HCT116 (cell line): ENCODE results near the gene SARS2. TPM values are rescaled to one million over a fixed set of nuclear protein-coding genes. Genes with fewer than 3 reads are reported as not detected.

Source experiments
- ATAC-seq: fragments of 200-7000 bp; cut with Tn5 transposase; 2 replicates; pipeline ENCODE4 v1.9.1; 2020; ENCODE audit warnings: mild to moderate bottlenecking, moderate library complexity
- BruUV-seq: library from RNA; stranded (reverse); fragments of 400-500 nt; replicated peaks from 2 replicates; lab custom pipeline; 2021; lab: Mats Ljungman, UMichigan
- CTCF ChIA-PET: fragments of 300-600 bp; sonication (Branson Sonifier 250); formaldehyde crosslinking; loops from one replicate; lab custom pipeline; 2021; ENCODE audit warnings: antibody characterized with exemption; lab: Charles Lee
- POLR2A ChIA-PET: fragments of 300-600, 350-600 bp; sonication (Branson Sonifier 250); formaldehyde crosslinking; loops from one replicate; lab custom pipeline; 2021; ENCODE audit warnings: antibody characterized with exemption; lab: Charles Lee
- RAD21 ChIA-PET, 2 experiments: fragments of 300-600 bp; sonication (Branson Sonifier 250); formaldehyde crosslinking; loops; one replicate each; lab custom pipeline; 2023; ENCODE audit warnings: low total read pairs in 2 of 2; ENCODE audit not compliant: uncharacterized antibody in 2 of 2, unreplicated experiment in 2 of 2, low non-redundant PET in 1 of 2; lab: Charles Lee
- DNase-seq: peaks from one replicate; pipeline ENCODE4 v3.0.0-alpha.2; 2010; ENCODE audit warnings: low read depth, low spot score
- H2AFZ ChIP-seq: fragments of 200-600 bp; shearing (Covaris generic), sonication (generic); 2 replicates; pipeline ENCODE4 v1.6.1; 2017; ENCODE audit warnings: low read depth, mixed run types, mixed read lengths, antibody characterized with exemption, low read length; ENCODE audit not compliant: poor library complexity, severe bottlenecking
- H3K27ac ChIP-seq: 2 replicates; pipeline ENCODE4 v1.5.1; 2012; ENCODE audit warnings: low read depth, low read length
- H3K27me3 ChIP-seq: fragments of 200-600 bp; sonication (generic); 2 replicates; pipeline ENCODE4 v1.6.1; 2016; ENCODE audit warnings: mixed run types, low read length, mixed read lengths; ENCODE audit not compliant: insufficient read depth
- H3K36me3 ChIP-seq, 2 experiments: fragments of 200-500 bp in 1 of 2; fragments of 200-600 bp in 1 of 2; sonication (Bioruptor generic) in 1 of 2; sonication (generic) in 1 of 2; 2 replicates each; pipeline versions ENCODE4 v1.5.1 to v1.6.1; 2014 to 2016; ENCODE audit warnings: low read length in 2 of 2, inconsistent platforms in 1 of 2, mixed read lengths in 1 of 2, mixed run types in 1 of 2; ENCODE audit not compliant: insufficient read depth in 2 of 2, control insufficient read depth in 1 of 2
- H3K4me1 ChIP-seq, 2 experiments: fragments of 200-600 bp in 1 of 2; sonication (generic) in 1 of 2; 2 replicates each; pipeline versions ENCODE4 v1.5.1 to v1.6.1; 2012 to 2017; ENCODE audit warnings: low read length in 2 of 2, inconsistent platforms in 1 of 2, mild to moderate bottlenecking in 1 of 2, mixed read lengths in 1 of 2, mixed run types in 1 of 2, moderate library complexity in 1 of 2; ENCODE audit not compliant: insufficient read depth in 2 of 2, control insufficient read depth in 1 of 2
- H3K4me2 ChIP-seq: fragments of 200-600 bp; sonication (generic); 2 replicates; pipeline ENCODE4 v1.6.1; 2017; ENCODE audit warnings: mixed run types, low read length, mixed read lengths
- H3K4me3 ChIP-seq, 2 experiments: fragments of 200-600 bp in 1 of 2; sonication (generic) in 1 of 2; replicated peaks in 1 of 2; 2 replicates each; pipeline ENCODE4 v1.5.1; 2011 to 2016; ENCODE audit warnings: low read length in 2 of 2, control low read depth in 1 of 2, low read depth in 1 of 2, mild to moderate bottlenecking in 1 of 2, mixed read lengths in 1 of 2, mixed run types in 1 of 2
- H3K79me2 ChIP-seq: fragments of 200-600 bp; sonication (generic); 2 replicates; pipeline ENCODE4 v1.6.1; 2017; ENCODE audit warnings: mild to moderate bottlenecking, mixed run types, low read length, moderate library complexity, mixed read lengths; ENCODE audit not compliant: insufficient read depth
- H3K9ac ChIP-seq: fragments of 200-600 bp; sonication (generic); 2 replicates; pipeline ENCODE4 v1.6.1; 2016; ENCODE audit warnings: low read length, mixed read lengths
- H3K9me2 ChIP-seq: fragments of 200-600 bp; sonication (generic), shearing (Covaris generic); 2 replicates; pipeline ENCODE4 v1.6.1; 2017; ENCODE audit warnings: mixed run types, mild to moderate bottlenecking, moderate library complexity; ENCODE audit not compliant: insufficient read depth
- H3K9me3 ChIP-seq, 2 experiments: fragments of 200-500 bp in 1 of 2; fragments of 200-600 bp in 1 of 2; sonication (Bioruptor generic) in 1 of 2; sonication (generic) in 1 of 2; 2 replicates each; pipeline ENCODE4 v1.6.1; 2014 to 2017; ENCODE audit warnings: low read length in 2 of 2, mixed read lengths in 2 of 2, inconsistent platforms in 1 of 2, low read depth in 1 of 2, mild to moderate bottlenecking in 1 of 2, mixed run types in 1 of 2, moderate library complexity in 1 of 2; ENCODE audit not compliant: control insufficient read depth in 1 of 2, insufficient read depth in 1 of 2
- H4K20me1 ChIP-seq: fragments of 200-600 bp; sonication (generic), shearing (Covaris generic); 2 replicates; pipeline ENCODE4 v1.6.1; 2017; ENCODE audit warnings: mixed run types, mild to moderate bottlenecking, moderate library complexity; ENCODE audit not compliant: insufficient read depth
- ATF3 ChIP-seq: IDR thresholded peaks from 2 replicates; pipeline ENCODE4 v1.6.1; 2012
- CTCF ChIP-seq, 3 experiments: fragments of 200-600 bp in 1 of 3; sonication (generic) in 1 of 3; IDR thresholded peaks in 2 of 3; conservative IDR thresholded peaks in 1 of 3; 2 replicates each; pipeline ENCODE4 v1.5.1; 2012 to 2017; ENCODE audit warnings: low read depth in 2 of 3, low read length in 2 of 3, antibody characterized with exemption in 1 of 3, borderline replicate concordance in 1 of 3, control low read depth in 1 of 3, mild to moderate bottlenecking in 1 of 3, mixed read lengths in 1 of 3, mixed run types in 1 of 3, moderate library complexity in 1 of 3; ENCODE audit not compliant: insufficient read depth in 1 of 3
- EGR1 ChIP-seq: IDR thresholded peaks from 2 replicates; pipeline ENCODE4 v1.6.1; 2012; ENCODE audit warnings: low read depth
- ELF1 ChIP-seq: IDR thresholded peaks from 2 replicates; pipeline ENCODE4 v1.6.1; 2012; ENCODE audit warnings: low read depth, borderline replicate concordance
- EZH2phosphoT487 ChIP-seq: fragments of 200-600 bp; IDR thresholded peaks from 2 replicates; pipeline ENCODE4 v1.6.1; 2018; ENCODE audit warnings: antibody characterized with exemption, borderline replicate concordance
- MAX ChIP-seq: IDR thresholded peaks from 2 replicates; pipeline ENCODE4 v1.6.1; 2012
- POLR2AphosphoS5 ChIP-seq: IDR thresholded peaks from 2 replicates; pipeline ENCODE4 v1.6.1; 2011; ENCODE audit warnings: mild to moderate bottlenecking, low read depth, low read length, moderate library complexity
- RAD21 ChIP-seq: IDR thresholded peaks from 2 replicates; pipeline ENCODE4 v1.6.1; 2012; ENCODE audit warnings: low read depth, mild to moderate bottlenecking
- TCF7L2 ChIP-seq: IDR thresholded peaks from 2 replicates; pipeline ENCODE4 v1.7.0; 2011; ENCODE audit warnings: borderline replicate concordance, inconsistent platforms; ENCODE audit not compliant: insufficient read depth, insufficient read length; ENCODE audit errors: extremely low read depth
- YY1 ChIP-seq: IDR thresholded peaks from 2 replicates; pipeline ENCODE4 v1.6.1; 2011; ENCODE audit warnings: low read length, low read depth, moderate library complexity, mild to moderate bottlenecking; ENCODE audit not compliant: insufficient replicate concordance; ENCODE audit errors: extremely low read depth
- ZBTB33 ChIP-seq: IDR thresholded peaks from 2 replicates; pipeline ENCODE4 v1.6.1; 2011; ENCODE audit warnings: mild to moderate bottlenecking, low read length, moderate library complexity; ENCODE audit not compliant: insufficient replicate concordance; ENCODE audit errors: extremely low read depth
- ZNF274 ChIP-seq: fragments of 200-500 bp; sonication (Bioruptor generic); IDR thresholded peaks from 2 replicates; pipeline ENCODE4 v1.6.1; 2014; ENCODE audit warnings: mild to moderate bottlenecking, low read depth, low read length, inconsistent platforms
- intact Hi-C: fragments of 100-400 bp; cut with micrococcal nuclease; formaldehyde crosslinking; loops from 2 replicates; pipeline ENCODE4 v1.10.0; 2022
- total RNA-seq: library from RNA; stranded (reverse); gene quantifications from one replicate; pipeline ENCODE4 v1.2.1, GENCODE V29; 2021; ENCODE audit not compliant: unreplicated experiment

Gene SARS2
- total RNA-seq, 1 experiment from 2014 or later: 58.2 TPM

- ChIA-PET CTCF (no interaction called here), RAD21 (interaction anchor here in 1 of 2 experiments (0.7 kb wide), 1 partner anchor 985 kb away, joined by 3 read pairs; no protein-coding TSS in a partner anchor), POLR2A (no interaction called here)
- no peaks in the 10 kb centered on the region for H3K4me1 ChIP-seq
- no peaks in the 10 kb centered on the region for H3K27me3 ChIP-seq
- no peaks in the 10 kb centered on the region for H3K79me2 ChIP-seq
- intact Hi-C loops: no loop called here
- no peak overlapping the region for H3K27ac ChIP-seq
- H3K9me2 ChIP-seq: no peaks in the 10 kb centered on the region
- no peak overlapping the region for H3K4me2 ChIP-seq
- BruUV-seq: no TSS peak
- ATAC-seq (no peak), DNase-seq (no peak)
- no peaks in the 10 kb centered on the region for H4K20me1 ChIP-seq
- H3K4me3 ChIP-seq: no peak overlapping the region
- no peak overlapping the region for H3K9ac ChIP-seq
- no peak overlapping the region for H2AFZ ChIP-seq
- TF ChIP-seq EZH2phosphoT487 (no peak), YY1 (no peak), TCF7L2 (no peak)
- H3K9me3 ChIP-seq: no peaks in the 10 kb centered on the region
- no peaks in the 10 kb centered on the region for H3K36me3 ChIP-seq
Measured at GRCh38 chr19:38912600-38913514, 17.7 kb downstream of the SARS2 start.

- H3K27me3 ChIP-seq: no peaks in the 10 kb centered on the region
- H4K20me1 ChIP-seq: no peaks in the 10 kb centered on the region
- no peak overlapping the region for H3K9ac ChIP-seq
- no TSS peak for BruUV-seq
- DNase-seq: no peak
- H3K9me3 ChIP-seq: no peaks in the 10 kb centered on the region
- H3K79me2 ChIP-seq: no peaks in the 10 kb centered on the region
- ChIA-PET POLR2A (no interaction called here), RAD21 (no interaction called here), CTCF (no interaction called here)
- no peaks in the 10 kb centered on the region for H3K9me2 ChIP-seq
- no peak for ATAC-seq
- H3K4me2 ChIP-seq: no peak overlapping the region
- no peak overlapping the region for H3K27ac ChIP-seq
- intact Hi-C loops: no loop called here
- H3K4me1 ChIP-seq: no peaks in the 10 kb centered on the region
- no peak overlapping the region for H3K4me3 ChIP-seq
- H3K36me3 ChIP-seq: 0 out of 4 replicates have a peak, but pooled peaks cover 0 to 9% of the 10 kb centered on the region in 2 experiments
- no peak overlapping the region for H2AFZ ChIP-seq
- TF ChIP-seq EGR1 (no peak), POLR2AphosphoS5 (no peak), MAX (no peak), CTCF (IDR thresholded peaks at IDR 0.05 in 2 of 3, conservative IDR thresholded peaks at IDR 0.05 in 1 of 3; ENCODE audit: borderline replicate concordance in 1 of 3, insufficient read depth in 1 of 3, low read depth in 2 of 3, low read length in 2 of 3) (no peak), ZNF274 (no peak), RAD21 (no peak), ATF3 (no peak), ELF1 (no peak), ZBTB33 (no peak), TCF7L2 (no peak)
Measured at GRCh38 chr19:38911388-38912001, 19.1 kb downstream of the SARS2 start.
